Measurements from ENCODE around the gene LYPLA2.

DNA sequence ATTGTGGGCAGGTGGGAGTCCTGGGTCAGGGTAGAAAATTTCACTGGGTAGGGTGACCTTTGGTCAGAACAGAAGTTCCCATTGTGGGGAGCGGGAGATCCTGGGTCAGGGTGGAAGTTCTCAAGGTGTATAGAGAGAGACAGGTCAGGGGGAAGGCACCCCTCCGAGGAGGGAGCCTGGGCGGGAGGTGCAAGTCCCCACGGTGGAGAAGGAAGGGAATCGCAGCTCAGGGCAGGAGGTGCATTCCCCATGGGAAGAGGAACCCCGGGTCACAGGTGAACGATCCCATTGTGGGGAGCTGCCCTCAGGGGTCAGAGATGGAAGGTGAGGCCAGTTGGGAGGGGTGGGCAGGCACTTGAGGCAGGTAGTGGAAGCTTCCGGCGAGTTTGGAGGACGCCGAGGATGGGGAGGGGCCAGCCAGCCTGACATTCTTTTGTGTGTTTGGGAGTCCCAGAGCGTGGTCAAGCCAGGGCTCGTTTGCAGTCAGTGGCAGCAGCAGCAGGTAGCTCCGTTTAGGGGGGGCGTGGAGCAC, 637 bp downstream of the LYPLA2 start:
- TF ChIP-seq FOXP2 (optimal IDR thresholded peaks at IDR 0.05; ENCODE audit: control extremely low read depth, extremely low read length, insufficient read depth) (no peak), POLR2AphosphoS5 (IDR thresholded peaks at IDR 0.05; ENCODE audit: borderline replicate concordance, low read depth, low read length) (no peak)

Data from SK-N-MC (cell line).